GM12892 (cell line): Measurements from ENCODE around the gene ZBTB7C.

Experiments
- POLR2A ChIP-seq: IDR thresholded peaks from 2 replicates; pipeline ENCODE4 v1.6.1; 2011; ENCODE audit warnings: low read depth, low read length, control low read depth
- POLR2AphosphoS5 ChIP-seq: IDR thresholded peaks from 2 replicates; pipeline ENCODE4 v1.6.1; 2011; ENCODE audit warnings: low read depth, low read length, control low read depth

DNA sequence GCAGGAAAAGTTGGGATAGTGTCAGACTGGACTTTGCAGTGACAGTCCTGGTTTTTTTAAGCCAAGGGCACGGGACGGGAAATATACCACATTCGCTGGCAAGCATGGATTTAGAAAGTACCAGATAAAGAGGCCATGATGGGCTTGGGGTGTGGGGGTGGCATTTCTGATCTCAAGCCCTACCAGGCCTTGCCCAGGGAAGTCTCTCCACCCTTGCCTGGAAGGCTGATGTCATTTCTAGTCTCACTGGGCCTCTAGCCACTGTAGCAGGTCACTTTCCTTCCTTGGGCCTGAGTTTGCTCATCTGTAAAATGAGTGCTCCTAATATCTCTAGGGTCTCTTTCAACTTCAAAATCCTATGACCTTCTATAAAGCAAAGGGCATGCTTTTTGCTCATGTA, 1.8 kb downstream of the ZBTB7C start:
- TF ChIP-seq POLR2A (no peak), POLR2AphosphoS5 (no peak)
